Muscle layer of duodenum (tissue), 2 donors: ENCODE data around the gene PRKCB.

ENCODE experiments used
- H3K27ac ChIP-seq: one replicate; pipeline ENCODE4 v1.7.0; 2013; ENCODE audit warnings: mild to moderate bottlenecking, low read length
- H3K27me3 ChIP-seq: one replicate; pipeline ENCODE4 v1.7.0; 2013; ENCODE audit warnings: low read depth, mild to moderate bottlenecking, control low read depth, low read length
- H3K36me3 ChIP-seq, 2 donors: one replicate each; pipeline ENCODE4 v1.7.0; 2013; ENCODE audit warnings: low read length in 2 of 2, control low read depth in 1 of 2, mild to moderate bottlenecking in 1 of 2; ENCODE audit not compliant: insufficient read depth in 2 of 2, control insufficient read depth in 1 of 2
- H3K4me1 ChIP-seq, 2 donors: one replicate each; pipeline ENCODE4 v1.7.0; 2013; ENCODE audit warnings: low read length in 2 of 2, mild to moderate bottlenecking in 2 of 2, control low read depth in 1 of 2, moderate library complexity in 1 of 2; ENCODE audit not compliant: insufficient read depth in 2 of 2, control insufficient read depth in 1 of 2
- H3K4me3 ChIP-seq, 2 donors: one replicate each; pipeline ENCODE4 v1.7.0; 2013; ENCODE audit warnings: low read length in 2 of 2, low read depth in 1 of 2, mild to moderate bottlenecking in 1 of 2
- H3K9me3 ChIP-seq, 2 donors: one replicate each; pipeline ENCODE4 v1.7.0; 2013; ENCODE audit warnings: low read length in 2 of 2, control low read depth in 1 of 2, mild to moderate bottlenecking in 1 of 2; ENCODE audit not compliant: control insufficient read depth in 1 of 2
- donor health status: healthy.

The PRKCB gene

GRCh38 chr16:23949630-23950290 lies 114.0 kb downstream of the PRKCB start:
- no peaks in the 10 kb centered on the region for H3K27me3 ChIP-seq
- no peak overlapping the region for H3K27ac ChIP-seq
- peaks cover 0 to 27% of the 10 kb centered on the region in 2 donors for H3K4me1 ChIP-seq
- H3K36me3 ChIP-seq: no peaks in the 10 kb centered on the region
- no peaks in the 10 kb centered on the region for H3K9me3 ChIP-seq
- H3K4me3 ChIP-seq: no peak overlapping the region

DNA sequence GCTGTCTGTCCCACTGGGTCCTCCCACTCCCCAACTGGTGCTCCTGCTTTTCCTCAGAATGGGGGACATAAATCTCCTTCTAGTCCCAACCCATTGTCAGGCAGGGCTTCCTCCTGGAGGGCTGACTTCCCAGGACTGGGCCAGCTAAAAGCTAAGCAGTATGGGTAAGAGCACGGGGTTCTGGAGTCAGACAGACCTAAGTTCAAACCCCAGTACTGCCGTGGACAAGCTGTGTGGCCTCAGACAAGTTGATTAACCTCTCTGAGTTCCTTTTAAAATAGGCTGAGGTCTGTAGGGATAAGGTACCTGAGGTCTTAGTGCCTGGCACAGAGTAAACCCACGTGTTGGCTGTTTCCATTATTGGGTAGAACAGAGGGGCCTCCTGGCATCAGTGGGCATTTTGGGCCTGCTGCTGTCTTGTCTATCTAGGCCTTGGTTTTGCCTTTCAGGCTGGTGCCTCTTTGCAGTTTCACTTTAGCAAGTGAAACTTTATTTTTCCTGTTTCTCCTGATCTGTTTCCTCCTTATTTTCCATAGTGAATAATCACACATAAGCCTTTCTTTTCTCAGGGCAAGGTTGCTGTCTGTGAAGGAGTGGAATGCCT lies 114.6 kb downstream of the PRKCB start:
- no peak overlapping the region for H3K4me3 ChIP-seq
- H3K27me3 ChIP-seq: no peaks in the 10 kb centered on the region
- H3K36me3 ChIP-seq: no peaks in the 10 kb centered on the region
- H3K4me1 ChIP-seq: peaks cover 0 to 25% of the 10 kb centered on the region in 2 donors
- H3K27ac ChIP-seq: no peak overlapping the region
- H3K9me3 ChIP-seq: no peaks in the 10 kb centered on the region

DNA sequence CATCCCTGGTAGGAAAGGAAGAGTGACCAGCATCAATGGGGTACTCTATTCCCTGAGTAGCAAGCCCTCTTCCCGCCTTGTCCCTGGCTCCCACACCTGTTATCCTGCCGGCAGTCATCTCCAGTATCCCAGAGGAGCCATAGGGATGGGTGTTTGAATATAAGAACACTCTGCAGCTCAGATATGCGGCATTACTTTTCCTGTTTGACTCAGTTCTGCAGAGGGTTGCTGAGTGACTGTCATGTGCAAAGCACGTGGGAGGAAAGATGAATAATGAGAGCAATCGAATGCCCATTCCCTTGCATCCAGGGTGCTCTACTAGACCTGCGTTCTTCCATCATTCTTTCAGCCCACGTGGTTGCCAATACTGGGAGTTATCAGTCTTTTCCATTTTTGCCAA lies 115.1 kb downstream of the PRKCB start:
- Histone ChIP-seq H3K27me3 (no peaks in the 10 kb centered on the region), H3K4me1 (peaks cover 0 to 25% of the 10 kb centered on the region in 2 donors), H3K27ac (no peak overlapping the region), H3K9me3 (no peaks in the 10 kb centered on the region), H3K4me3 (no peak overlapping the region), H3K36me3 (no peaks in the 10 kb centered on the region)

DNA sequence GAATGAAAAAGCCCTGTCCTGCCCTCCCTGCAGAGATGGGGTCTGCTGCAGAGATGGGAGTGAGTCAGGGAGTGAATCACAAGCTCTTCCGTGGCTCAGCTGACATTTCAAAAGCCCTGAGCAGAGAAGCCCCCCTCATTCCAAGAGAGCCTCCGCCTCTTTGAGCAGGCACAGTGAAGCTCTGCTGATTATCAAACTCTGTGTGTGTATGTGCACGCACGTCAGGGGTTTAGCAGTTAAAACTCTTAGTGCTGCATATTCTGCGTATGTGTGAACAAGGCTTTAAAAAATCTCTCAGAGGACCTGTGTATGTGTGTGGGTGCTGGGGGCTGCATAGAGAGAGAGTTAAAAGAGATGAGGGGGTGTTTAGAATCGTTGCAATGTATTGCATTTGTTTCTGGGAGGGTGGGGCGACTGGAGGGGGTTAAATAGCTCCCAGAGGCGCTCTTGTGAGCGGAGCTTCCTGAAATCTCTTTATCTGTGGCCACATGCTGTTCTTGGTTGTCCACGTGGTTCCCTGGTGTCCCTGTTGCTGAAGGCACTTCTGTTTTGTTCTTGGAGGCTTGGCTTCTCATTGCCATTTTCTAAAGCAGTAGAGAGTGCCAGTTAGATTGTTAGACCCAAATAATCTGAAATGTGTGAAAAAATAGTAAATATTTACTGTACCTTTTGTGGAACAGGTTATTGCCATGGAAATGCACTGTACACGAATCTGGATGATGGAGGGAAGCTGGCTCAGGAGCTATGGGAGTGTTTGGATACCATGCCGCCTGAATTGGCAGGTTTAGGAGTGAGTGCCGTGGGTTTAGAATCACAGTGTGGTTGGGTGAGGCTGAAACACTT lies 116.6 kb downstream of the PRKCB start:
- no peaks in the 10 kb centered on the region for H3K9me3 ChIP-seq
- no peaks in the 10 kb centered on the region for H3K27me3 ChIP-seq
- peak overlapping the region; percentile 36 for H3K27ac ChIP-seq
- H3K36me3 ChIP-seq: no peaks in the 10 kb centered on the region
- H3K4me1 ChIP-seq: peaks cover 0 to 25% of the 10 kb centered on the region in 2 donors
- peak overlapping the region in 1 of 2 donors; percentile 12 for H3K4me3 ChIP-seq

GRCh38 chr16:23952971-23953300 lies 117.2 kb downstream of the PRKCB start:
- peaks cover 0 to 25% of the 10 kb centered on the region in 2 donors for H3K4me1 ChIP-seq
- no peaks in the 10 kb centered on the region for H3K9me3 ChIP-seq
- peak overlapping the region; percentile 36 for H3K27ac ChIP-seq
- no peaks in the 10 kb centered on the region for H3K27me3 ChIP-seq
- peak overlapping the region in 1 of 2 donors; percentile 12 for H3K4me3 ChIP-seq
- no peaks in the 10 kb centered on the region for H3K36me3 ChIP-seq

GRCh38 chr16:23953476-23953875 lies 117.7 kb downstream of the PRKCB start:
- peaks cover 0 to 25% of the 10 kb centered on the region in 2 donors for H3K4me1 ChIP-seq
- no peaks in the 10 kb centered on the region for H3K27me3 ChIP-seq

GRCh38 chr16:23955088-23955487 lies 119.3 kb downstream of the PRKCB start:
- H3K9me3 ChIP-seq: no peaks in the 10 kb centered on the region
- no peak overlapping the region for H3K27ac ChIP-seq
- H3K4me3 ChIP-seq: no peak overlapping the region
- H3K4me1 ChIP-seq: peaks cover 0 to 33% of the 10 kb centered on the region in 2 donors
- H3K27me3 ChIP-seq: no peaks in the 10 kb centered on the region
- no peaks in the 10 kb centered on the region for H3K36me3 ChIP-seq

More at GRCh38 chr16:23953476-23953875, 117.7 kb downstream of the PRKCB start:
- H3K36me3 ChIP-seq: no peaks in the 10 kb centered on the region
- H3K9me3 ChIP-seq: no peaks in the 10 kb centered on the region
- H3K27ac ChIP-seq: no peak overlapping the region
- no peak overlapping the region for H3K4me3 ChIP-seq

DNA sequence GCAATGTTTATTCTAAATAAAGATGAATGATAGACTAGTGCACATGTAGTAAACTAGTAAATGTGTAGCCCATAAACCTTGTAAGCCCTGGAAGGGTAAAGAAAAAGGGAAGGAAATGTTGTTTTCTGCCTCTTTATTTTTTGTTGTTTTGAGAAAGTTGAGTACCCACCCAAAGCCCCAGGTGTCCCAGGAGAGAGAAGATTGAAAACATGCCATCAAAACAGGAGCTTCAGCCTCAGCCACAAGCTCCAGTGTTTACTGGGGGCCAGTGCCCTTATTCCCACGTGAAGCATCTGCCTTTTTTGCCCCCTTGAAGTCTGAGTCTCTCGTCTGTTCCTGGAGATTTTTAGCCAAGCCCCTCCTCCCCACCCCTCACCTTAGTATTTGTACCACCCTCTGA lies 121.5 kb downstream of the PRKCB start:
- Histone ChIP-seq H3K9me3 (no peaks in the 10 kb centered on the region), H3K4me1 (peaks cover 0 to 20% of the 10 kb centered on the region in 2 donors), H3K27ac (no peak overlapping the region), H3K27me3 (no peaks in the 10 kb centered on the region), H3K4me3 (no peak overlapping the region), H3K36me3 (no peaks in the 10 kb centered on the region)

GRCh38 chr16:23959072-23959751 lies 123.4 kb downstream of the PRKCB start:
- Histone ChIP-seq H3K36me3 (no peaks in the 10 kb centered on the region), H3K4me3 (no peak overlapping the region), H3K27ac (no peak overlapping the region), H3K27me3 (no peaks in the 10 kb centered on the region), H3K9me3 (no peaks in the 10 kb centered on the region), H3K4me1 (peaks cover 0 to 9% of the 10 kb centered on the region in 2 donors)

DNA sequence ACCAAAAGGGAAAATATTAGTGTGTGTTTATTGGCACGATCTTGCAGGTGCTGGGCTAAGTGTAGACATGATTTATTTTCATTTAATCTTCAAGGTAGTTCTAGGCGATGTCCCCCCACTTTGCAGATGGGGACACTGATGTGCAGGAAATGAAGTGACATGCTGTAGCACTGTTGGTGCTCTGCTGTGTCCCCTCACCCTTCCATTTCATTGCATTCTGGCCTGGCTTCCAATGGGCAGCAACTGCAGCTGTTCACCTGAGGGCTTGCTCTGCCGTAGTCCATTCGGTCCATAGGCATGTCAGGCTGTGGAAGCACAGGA lies 123.9 kb downstream of the PRKCB start:
- Histone ChIP-seq H3K4me3 (no peak overlapping the region), H3K9me3 (no peaks in the 10 kb centered on the region), H3K36me3 (no peaks in the 10 kb centered on the region), H3K27ac (no peak overlapping the region), H3K4me1 (peaks cover 0 to 9% of the 10 kb centered on the region in 2 donors), H3K27me3 (no peaks in the 10 kb centered on the region)
